Measurements from ENCODE around the gene LCNL1. TPM values are rescaled to one million over a fixed set of nuclear protein-coding genes. Genes with fewer than 3 reads are reported as not detected.
A peak's percentile ranks its signal among the peaks of the same experiment; 100 is the strongest.

LCNL1 gene
- total and polyA plus RNA-seq, 10 of the 15 experiments (the other 5 are each of a cell fraction or from before 2014, with no cell fraction given) = not detected

- TF ChIP-seq ATF3 (IDR thresholded peaks at IDR 0.05; ENCODE audit: borderline replicate concordance, extremely low read depth, low read depth, low read length) (no peak), FOXM1 (IDR thresholded peaks at IDR 0.05; ENCODE audit: low read depth, low read length) (no peak), MXI1 (IDR thresholded peaks at IDR 0.05; ENCODE audit: low read depth, low read length) (no peak; the same call in none of the 2 replicates), LARP7 (IDR thresholded peaks at IDR 0.05) (peak; percentile 82), NKRF (conservative IDR thresholded peaks at IDR 0.05) (peak; percentile 78), ZNF24 (IDR thresholded peaks at IDR 0.05) (no peak)
Observed at GRCh38 chr9:136991993-136992818, 9.4 kb downstream of the LCNL1 start, which contains the start of gene PAXX (continued).

- intact Hi-C loops (cut with micrococcal nuclease; ENCODE audit: unreplicated experiment) (no loop called here), in situ Hi-C loops (cut with MboI) (no loop called here)
- ChIA-PET CTCF (interaction anchor here (1.0 to 3.3 kb wide), 7 partner anchors 9 to 75 kb away, joined by 3 to 17 read pairs (median 5); no protein-coding TSS in a partner anchor), RAD21 (ENCODE audit: unreplicated experiment) (interaction anchor here (1.3 to 1.7 kb wide), 2 partner anchors 45 to 226 kb away, joined by 3 to 8 read pairs; no protein-coding TSS in a partner anchor), POLR2A (interaction anchor here (1.2 to 1.5 kb wide), 4 partner anchors 27 to 248 kb away, joined by 3 to 4 read pairs (median 4); partner anchors contain the start of gene TUBB4B), SMC1A (ENCODE audit: uncharacterized antibody, unreplicated experiment) (interaction anchor here (1.1 kb wide), 1 partner anchor 45 kb away, joined by 4 read pairs; no protein-coding TSS in a partner anchor)
- no peaks in the 10 kb centered on the region for H3K36me3 ChIP-seq (ENCODE audit: control insufficient read depth in 2 of 2, insufficient read depth in 2 of 2, low read length in 1 of 2)
- H3K4me1 ChIP-seq (ENCODE audit: control insufficient read depth, insufficient read depth, low read length) = peaks cover 27% of the 10 kb centered on the region
- no peaks in the 10 kb centered on the region; the same call in 2 of the 3 replicates for H3K9me3 ChIP-seq (replicated peaks; ENCODE audit: control insufficient read depth, insufficient read depth, low read length)
- H3K4me3 ChIP-seq = peak overlapping the region; percentile 73
- BruUV-seq (replicated peaks) = no TSS peak
- H3K27ac ChIP-seq (ENCODE audit: control insufficient read depth, insufficient read depth) = peak overlapping the region; percentile 63
- ATAC-seq = no peak; the same call in 2 of the 3 replicates
- no peaks in the 10 kb centered on the region for H4K20me1 ChIP-seq (ENCODE audit: control insufficient read depth, insufficient read depth)
- 33% methylated on average over 18 of the region's 18 CpGs for WGBS (ENCODE audit: insufficient coverage, insufficient replicate concordance, low lambda C conversion rate, missing lambda C conversion rate)
- TF ChIP-seq NFXL1 (IDR thresholded peaks at IDR 0.05; ENCODE audit: borderline replicate concordance) (peak; percentile 91), REST (IDR thresholded peaks at IDR 0.05; ENCODE audit: low read depth, low read length) (peak; percentile 23; the same call in 1 of the 2 replicates), SMAD1 (IDR thresholded peaks at IDR 0.05; ENCODE audit: low read depth, partially characterized antibody) (no peak), NR2F1 (conservative IDR thresholded peaks at IDR 0.05) (0 out of 2 replicates have a peak, but pooled peaks have one; percentile 47)
- DNase-seq (ENCODE audit: low read depth, low spot score) = no peak
- peak overlapping the region; percentile 66 for H3K9ac ChIP-seq (ENCODE audit: control insufficient read depth, insufficient read depth, low read length)
- no peaks in the 10 kb centered on the region; the same call in 1 of the 2 replicates for H3K79me2 ChIP-seq (ENCODE audit: control insufficient read depth, insufficient read depth, low read length)
- H3K27me3 ChIP-seq (replicated peaks in 1 of 2; ENCODE audit: control insufficient read depth in 2 of 2, insufficient read depth in 2 of 2, low read length in 1 of 2) = peaks cover 2 to 5% of the 10 kb centered on the region in 2 experiments; a peak in 3 of 4 replicates
- no peak for FAIRE-seq
- peak overlapping the region; percentile 92 for H2AFZ ChIP-seq (ENCODE audit: control insufficient read depth, low read depth, low read length)
- peak overlapping the region; percentile 99 for H3K4me2 ChIP-seq (ENCODE audit: control insufficient read depth, insufficient read depth)
Observed at GRCh38 chr9:136992819-136993369, 10.1 kb downstream of the LCNL1 start.
